WTC11 (cell line): ENCODE data around the gene SLC38A7. TPM values are rescaled to one million over a fixed set of nuclear protein-coding genes. Genes with fewer than 3 reads are reported as not detected.

Experiments
- ATAC-seq: fragments of 200-7000 bp; cut with Tn5 transposase; 2 replicates; pipeline ENCODE4 v1.10.0; 2021; ENCODE audit warnings: mild to moderate bottlenecking, moderate library complexity
- CTCF ChIA-PET: fragments of 300-600 bp; sonication (Branson Sonifier 250); formaldehyde crosslinking; loops from one replicate; lab custom pipeline; 2021; ENCODE audit warnings: antibody characterized with exemption; lab: Charles Lee
- POLR2A ChIA-PET: fragments of 350-600 bp; sonication (Branson Sonifier 250); formaldehyde crosslinking; loops from one replicate; lab custom pipeline; 2021; ENCODE audit warnings: antibody characterized with exemption; lab: Charles Lee
- DNase-seq: peaks from one replicate; pipeline ENCODE4 v3.0.0; 2021; ENCODE audit warnings: low spot score
- H3K27ac Mint-ChIP-seq: 2 replicates; pipeline ENCODE4 v1.8.0; 2021; ENCODE audit warnings: mixed read lengths
- H3K27me3 Mint-ChIP-seq: 2 replicates; pipeline ENCODE4 v1.8.0; 2021; ENCODE audit warnings: low read depth, mild to moderate bottlenecking, moderate library complexity, mixed read lengths
- H3K36me3 Mint-ChIP-seq: 2 replicates; pipeline ENCODE4 v1.8.0; 2021; ENCODE audit warnings: mixed read lengths
- H3K4me1 Mint-ChIP-seq: 2 replicates; pipeline ENCODE4 v1.8.0; 2022; ENCODE audit warnings: mixed read lengths
- H3K4me3 Mint-ChIP-seq: 2 replicates; pipeline ENCODE4 v1.8.0; 2021; ENCODE audit warnings: mild to moderate bottlenecking, moderate library complexity, mixed read lengths
- H3K9me3 Mint-ChIP-seq: 2 replicates; pipeline ENCODE4 v1.8.0; 2021; ENCODE audit warnings: mixed read lengths
- CBFB ChIP-seq: sonication (generic); formaldehyde crosslinking; IDR thresholded peaks from 2 replicates; pipeline ENCODE4 v1.8.1; 2022; ENCODE audit warnings: mild to moderate bottlenecking, low read depth, missing genetic modification reagents
- CREB1 ChIP-seq: sonication (generic); formaldehyde crosslinking; IDR thresholded peaks from 2 replicates; pipeline ENCODE4 v1.8.0; 2023; ENCODE audit warnings: mild to moderate bottlenecking, missing genetic modification reagents
- CREM ChIP-seq: sonication (generic); formaldehyde crosslinking; IDR thresholded peaks from 2 replicates; pipeline ENCODE4 v1.8.1; 2022; ENCODE audit warnings: mild to moderate bottlenecking, missing genetic modification reagents, moderate library complexity
- FOXK1 ChIP-seq: sonication (generic); formaldehyde crosslinking; IDR thresholded peaks from 2 replicates; pipeline ENCODE4 v1.8.0; 2022; ENCODE audit warnings: mild to moderate bottlenecking, moderate library complexity, missing genetic modification reagents
- GABPB1 ChIP-seq: sonication (generic); formaldehyde crosslinking; IDR thresholded peaks from 2 replicates; pipeline ENCODE4 v1.8.1; 2023; ENCODE audit warnings: mild to moderate bottlenecking, missing genetic modification reagents
- HMGA2 ChIP-seq: fragments of 250-450 bp; sonication (Bioruptor Pico); IDR thresholded peaks from 2 replicates; pipeline ENCODE4 v1.4.0; 2021; ENCODE audit warnings: mild to moderate bottlenecking, moderate library complexity
- KAT7 ChIP-seq: sonication (generic); formaldehyde crosslinking; IDR thresholded peaks from 2 replicates; pipeline ENCODE4 v1.8.1; 2023; ENCODE audit warnings: missing genetic modification reagents, mild to moderate bottlenecking, borderline replicate concordance
- MYBL2 ChIP-seq: sonication (generic); formaldehyde crosslinking; IDR thresholded peaks from 2 replicates; pipeline ENCODE4 v1.8.1; 2023; ENCODE audit warnings: mild to moderate bottlenecking, moderate library complexity, missing genetic modification reagents
- NR2C2 ChIP-seq: sonication (generic); formaldehyde crosslinking; IDR thresholded peaks from 2 replicates; pipeline ENCODE4 v1.8.0; 2022; ENCODE audit warnings: mild to moderate bottlenecking, missing genetic modification reagents
- SMAD4 ChIP-seq: sonication (generic); formaldehyde crosslinking; IDR thresholded peaks from 2 replicates; pipeline ENCODE4 v1.8.0; 2022; ENCODE audit warnings: mild to moderate bottlenecking, missing genetic modification reagents
- SOX15 ChIP-seq: fragments of 250-450 bp; sonication (Bioruptor Pico); IDR thresholded peaks from 2 replicates; pipeline ENCODE4 v1.9.0; 2021; ENCODE audit warnings: mild to moderate bottlenecking
- TEAD1 ChIP-seq: sonication (generic); formaldehyde crosslinking; IDR thresholded peaks from 2 replicates; pipeline ENCODE4 v1.8.0; 2022; ENCODE audit warnings: mild to moderate bottlenecking, missing genetic modification reagents
- ZNF671 ChIP-seq: fragments of 250-450 bp; sonication (Bioruptor Pico); IDR thresholded peaks from 2 replicates; pipeline ENCODE4 v1.8.0; 2021; ENCODE audit warnings: mild to moderate bottlenecking
- total RNA-seq: library from RNA; stranded (reverse); gene quantifications from 3 replicates; pipeline ENCODE4 v1.2.3, GENCODE V29; 2021
- TF ChIP-seq, protein P1 (sequence below): fragments of 250-450 bp; sonication (Bioruptor Pico); IDR thresholded peaks from 2 replicates; pipeline ENCODE4 v2.1.2; 2022; ENCODE audit warnings: mild to moderate bottlenecking, moderate library complexity
- TF ChIP-seq, protein P2 (sequence below): sonication (generic); formaldehyde crosslinking; IDR thresholded peaks from 2 replicates; pipeline ENCODE4 v1.8.1; 2023; ENCODE audit warnings: mild to moderate bottlenecking, moderate library complexity, missing genetic modification reagents
- TF ChIP-seq, protein P3 (sequence below): sonication (generic); formaldehyde crosslinking; IDR thresholded peaks from 2 replicates; pipeline ENCODE4 v1.8.0; 2022; ENCODE audit warnings: mild to moderate bottlenecking, missing genetic modification reagents
- TF ChIP-seq, protein P4 (sequence below): sonication (generic); formaldehyde crosslinking; IDR thresholded peaks from 2 replicates; pipeline ENCODE4 v1.8.1; 2022; ENCODE audit warnings: mild to moderate bottlenecking, missing genetic modification reagents, moderate library complexity, borderline replicate concordance
- TF ChIP-seq, protein P5 (sequence below): fragments of 250-450 bp; sonication (Bioruptor Pico); IDR thresholded peaks from 2 replicates; pipeline ENCODE4 v1.9.0; 2021; ENCODE audit warnings: mild to moderate bottlenecking, borderline replicate concordance

The SLC38A7 gene
- total RNA-seq, 1 experiment from 2014 or later = 23.1 TPM

DNA sequence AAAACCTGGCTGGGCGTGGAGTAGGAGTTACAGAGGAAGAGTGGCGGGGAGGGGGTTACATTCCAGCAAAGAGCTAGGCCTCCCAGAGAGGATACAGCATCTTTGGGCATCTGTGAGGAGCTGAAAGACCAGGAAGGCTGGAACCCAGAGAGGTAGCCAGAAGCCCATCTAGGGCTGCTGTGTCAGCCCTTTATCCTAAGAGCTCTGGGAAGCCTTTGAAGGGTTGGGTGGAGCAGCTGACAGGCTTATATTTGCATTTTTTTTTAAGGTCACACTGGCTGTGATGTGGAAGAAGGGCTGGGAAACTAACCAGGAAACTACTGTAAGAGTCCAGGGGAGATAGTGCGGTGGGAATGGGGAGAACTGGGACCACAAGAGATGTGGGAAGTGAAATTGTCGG, 48.1 kb downstream of the SLC38A7 start (continued):
- TF ChIP-seq, protein P1, sequence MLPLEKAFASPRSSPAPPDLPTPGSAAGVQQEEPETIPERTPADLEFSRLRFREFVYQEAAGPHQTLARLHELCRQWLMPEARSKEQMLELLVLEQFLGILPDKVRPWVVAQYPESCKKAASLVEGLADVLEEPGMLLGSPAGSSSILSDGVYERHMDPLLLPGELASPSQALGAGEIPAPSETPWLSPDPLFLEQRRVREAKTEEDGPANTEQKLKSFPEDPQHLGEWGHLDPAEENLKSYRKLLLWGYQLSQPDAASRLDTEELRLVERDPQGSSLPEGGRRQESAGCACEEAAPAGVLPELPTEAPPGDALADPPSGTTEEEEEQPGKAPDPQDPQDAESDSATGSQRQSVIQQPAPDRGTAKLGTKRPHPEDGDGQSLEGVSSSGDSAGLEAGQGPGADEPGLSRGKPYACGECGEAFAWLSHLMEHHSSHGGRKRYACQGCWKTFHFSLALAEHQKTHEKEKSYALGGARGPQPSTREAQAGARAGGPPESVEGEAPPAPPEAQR (CRISPR knock-in tag) = no peak
- no peak for TF ChIP-seq FOXK1
- TF ChIP-seq ZNF671 (CRISPR knock-in tag) = no peak
- TF ChIP-seq KAT7 (CRISPR knock-in tag) = no peak
- no peak for TF ChIP-seq NR2C2 (CRISPR knock-in tag)
- no peak for TF ChIP-seq SOX15

DNA sequence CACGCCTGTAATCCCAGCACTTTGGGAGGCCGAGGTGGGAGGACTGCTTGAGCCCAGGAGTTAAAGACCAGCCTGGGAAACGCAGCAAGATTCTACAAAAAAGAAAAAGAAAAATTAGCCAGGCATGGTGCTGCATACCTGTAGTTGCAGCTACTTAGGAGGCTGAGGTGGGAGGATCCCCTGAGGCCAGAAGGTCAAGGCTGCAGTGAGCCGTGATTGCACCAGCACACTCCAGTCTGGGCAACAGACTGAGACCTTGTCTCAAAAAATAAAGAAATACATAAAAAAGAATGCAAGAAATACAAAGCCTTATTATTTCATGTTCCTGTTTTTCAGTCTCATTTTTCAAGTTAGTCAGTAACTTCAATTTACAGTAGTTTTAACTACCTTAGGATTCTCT, 49.1 kb downstream of the SLC38A7 start:
- H3K4me1 Mint-ChIP-seq = peaks cover 2% of the 10 kb centered on the region
- no peaks in the 10 kb centered on the region; the same call in 1 of the 2 replicates for H3K27me3 Mint-ChIP-seq
- ChIA-PET POLR2A (no interaction called here), CTCF (no interaction called here)
- TF ChIP-seq GABPB1 (CRISPR knock-in tag) = peak; percentile 68
- TF ChIP-seq, protein P2, sequence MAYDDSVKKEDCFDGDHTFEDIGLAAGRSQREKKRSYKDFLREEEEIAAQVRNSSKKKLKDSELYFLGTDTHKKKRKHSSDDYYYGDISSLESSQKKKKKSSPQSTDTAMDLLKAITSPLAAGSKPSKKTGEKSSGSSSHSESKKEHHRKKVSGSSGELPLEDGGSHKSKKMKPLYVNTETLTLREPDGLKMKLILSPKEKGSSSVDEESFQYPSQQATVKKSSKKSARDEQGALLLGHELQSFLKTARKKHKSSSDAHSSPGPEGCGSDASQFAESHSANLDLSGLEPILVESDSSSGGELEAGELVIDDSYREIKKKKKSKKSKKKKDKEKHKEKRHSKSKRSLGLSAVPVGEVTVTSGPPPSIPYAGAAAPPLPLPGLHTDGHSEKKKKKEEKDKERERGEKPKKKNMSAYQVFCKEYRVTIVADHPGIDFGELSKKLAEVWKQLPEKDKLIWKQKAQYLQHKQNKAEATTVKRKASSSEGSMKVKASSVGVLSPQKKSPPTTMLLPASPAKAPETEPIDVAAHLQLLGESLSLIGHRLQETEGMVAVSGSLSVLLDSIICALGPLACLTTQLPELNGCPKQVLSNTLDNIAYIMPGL = no peak
- H3K36me3 Mint-ChIP-seq = no peaks in the 10 kb centered on the region
- no peak overlapping the region for H3K4me3 Mint-ChIP-seq
- DNase-seq = no peak
- H3K27ac Mint-ChIP-seq = no peak overlapping the region
- no peaks in the 10 kb centered on the region for H3K9me3 Mint-ChIP-seq
- ATAC-seq = no peak

DNA sequence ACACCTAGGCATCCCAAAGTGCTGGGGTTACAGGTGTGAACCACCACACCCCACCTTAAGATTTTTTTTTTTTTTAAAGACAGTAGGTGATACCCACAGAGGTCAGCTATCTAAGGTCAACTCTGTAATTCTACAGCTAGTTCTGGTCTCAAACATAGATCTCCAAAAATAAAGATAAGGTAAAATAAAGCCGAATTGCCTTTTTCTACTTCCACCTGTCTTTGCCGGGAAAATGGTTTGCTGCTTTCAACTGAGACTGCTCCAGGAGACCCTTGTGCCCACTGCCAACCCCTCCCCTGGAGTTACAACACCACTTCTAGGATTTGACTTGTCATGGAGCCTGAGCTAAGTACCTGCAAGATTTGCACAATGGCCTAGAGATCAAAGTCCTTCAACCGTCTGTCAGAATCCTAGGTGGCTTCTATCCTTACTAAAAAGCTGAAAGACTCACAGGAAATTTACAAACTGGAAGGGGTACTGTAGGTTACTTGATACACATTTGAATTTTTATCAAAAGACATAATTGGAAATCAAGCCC, 50.2 kb downstream of the SLC38A7 start:
- Mint-ChIP-seq H3K36me3 (peaks cover 4% of the 10 kb centered on the region), H3K9me3 (no peaks in the 10 kb centered on the region), H3K4me1 (peaks cover 3% of the 10 kb centered on the region), H3K4me3 (no peak overlapping the region), H3K27ac (no peak overlapping the region), H3K27me3 (peaks cover 3% of the 10 kb centered on the region; the same call in 1 of the 2 replicates)
- no peak for ATAC-seq
- no peak for DNase-seq
- TF ChIP-seq, protein P3, sequence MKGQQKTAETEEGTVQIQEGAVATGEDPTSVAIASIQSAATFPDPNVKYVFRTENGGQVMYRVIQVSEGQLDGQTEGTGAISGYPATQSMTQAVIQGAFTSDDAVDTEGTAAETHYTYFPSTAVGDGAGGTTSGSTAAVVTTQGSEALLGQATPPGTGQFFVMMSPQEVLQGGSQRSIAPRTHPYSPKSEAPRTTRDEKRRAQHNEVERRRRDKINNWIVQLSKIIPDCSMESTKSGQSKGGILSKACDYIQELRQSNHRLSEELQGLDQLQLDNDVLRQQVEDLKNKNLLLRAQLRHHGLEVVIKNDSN (CRISPR knock-in tag) = no peak
- TF ChIP-seq GABPB1 (CRISPR knock-in tag) = peak; percentile 97
- ChIA-PET POLR2A (no interaction called here), CTCF (interaction anchor here (1.0 kb wide), 1 partner anchor 27 kb away, joined by 3 read pairs; no protein-coding TSS in a partner anchor)

DNA sequence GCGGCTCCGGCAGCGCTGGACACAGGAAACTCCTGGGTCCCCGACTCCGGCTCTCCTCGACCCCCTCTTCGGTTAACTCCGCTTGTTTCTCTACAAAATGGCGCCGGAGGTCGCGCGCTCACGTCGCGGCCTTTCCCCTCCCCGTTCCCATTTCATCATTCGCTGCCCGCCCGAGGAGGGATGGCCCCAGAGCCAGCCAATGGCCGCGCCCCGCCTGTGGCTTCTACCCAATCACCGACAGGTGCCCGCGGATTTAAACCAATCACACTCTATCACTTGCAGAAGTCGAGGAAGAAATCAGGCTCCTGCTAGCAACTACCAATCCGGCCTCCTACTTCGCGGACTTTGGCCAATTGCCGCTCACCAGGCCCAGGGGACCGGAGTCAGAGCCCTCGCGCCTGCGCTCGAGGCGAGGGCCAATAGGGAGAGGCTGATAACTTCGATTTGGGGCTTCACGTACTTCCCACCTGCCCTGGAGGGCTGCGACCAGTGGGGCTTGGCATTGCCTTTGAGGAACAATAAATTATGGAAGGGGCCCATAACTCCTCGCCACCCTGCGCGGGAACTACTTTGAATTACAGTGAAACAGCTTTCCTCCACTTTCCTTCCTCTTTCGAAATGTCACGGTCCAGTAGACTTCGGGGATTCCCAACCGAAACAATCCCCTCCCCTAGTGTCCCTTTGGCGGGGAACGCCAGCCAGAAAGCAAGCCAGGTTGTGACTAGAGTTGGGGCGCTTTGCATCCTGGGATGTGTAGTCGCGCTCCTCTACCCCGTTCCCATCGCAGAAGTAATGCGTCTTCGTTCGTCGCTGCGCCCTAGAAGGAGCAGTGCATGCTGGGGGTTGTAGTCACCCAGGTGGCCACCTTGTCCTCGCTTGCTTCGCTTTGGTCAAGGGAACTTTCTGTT, 54.6 kb downstream of the SLC38A7 start, which contains the start of gene CNOT1:
CNOT1 (minus strand) TSS at position 94 of the 908 bp plus-strand sequence. CDS start 30,489 bp downstream, outside the sequence.
- H3K4me3 Mint-ChIP-seq = peak within 1 kb of the TSS; percentile 99
- POLR2A ChIA-PET = interaction anchor here (0.7 to 1.4 kb wide), 2 partner anchors 23 to 55 kb away, joined by 3 to 7 read pairs; partner anchors contain the start of gene SLC38A7
- TF ChIP-seq CBFB (CRISPR knock-in tag) (no peak), SMAD4 (CRISPR knock-in tag) (0 out of 2 replicates have a peak, but pooled peaks have one; percentile 59), KAT7 (CRISPR knock-in tag) (0 out of 2 replicates have a peak, but pooled peaks have one; percentile 47), HMGA2 (CRISPR knock-in tag) (peak; percentile 38; the same call in 1 of the 2 replicates), FOXK1 (peak; percentile 81; the same call in 1 of the 2 replicates), TEAD1 (peak; percentile 12), CREB1 (CRISPR knock-in tag) (peak; percentile 78; the same call in 1 of the 2 replicates), GABPB1 (CRISPR knock-in tag) (peak; percentile 96), MYBL2 (CRISPR knock-in tag) (no peak), CREM (CRISPR knock-in tag) (peak; percentile 96)
- TF ChIP-seq, protein P4, sequence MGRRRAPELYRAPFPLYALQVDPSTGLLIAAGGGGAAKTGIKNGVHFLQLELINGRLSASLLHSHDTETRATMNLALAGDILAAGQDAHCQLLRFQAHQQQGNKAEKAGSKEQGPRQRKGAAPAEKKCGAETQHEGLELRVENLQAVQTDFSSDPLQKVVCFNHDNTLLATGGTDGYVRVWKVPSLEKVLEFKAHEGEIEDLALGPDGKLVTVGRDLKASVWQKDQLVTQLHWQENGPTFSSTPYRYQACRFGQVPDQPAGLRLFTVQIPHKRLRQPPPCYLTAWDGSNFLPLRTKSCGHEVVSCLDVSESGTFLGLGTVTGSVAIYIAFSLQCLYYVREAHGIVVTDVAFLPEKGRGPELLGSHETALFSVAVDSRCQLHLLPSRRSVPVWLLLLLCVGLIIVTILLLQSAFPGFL (CRISPR knock-in tag) = 0 out of 2 replicates have a peak, but pooled peaks have one; percentile 6
- TF ChIP-seq, protein P5, sequence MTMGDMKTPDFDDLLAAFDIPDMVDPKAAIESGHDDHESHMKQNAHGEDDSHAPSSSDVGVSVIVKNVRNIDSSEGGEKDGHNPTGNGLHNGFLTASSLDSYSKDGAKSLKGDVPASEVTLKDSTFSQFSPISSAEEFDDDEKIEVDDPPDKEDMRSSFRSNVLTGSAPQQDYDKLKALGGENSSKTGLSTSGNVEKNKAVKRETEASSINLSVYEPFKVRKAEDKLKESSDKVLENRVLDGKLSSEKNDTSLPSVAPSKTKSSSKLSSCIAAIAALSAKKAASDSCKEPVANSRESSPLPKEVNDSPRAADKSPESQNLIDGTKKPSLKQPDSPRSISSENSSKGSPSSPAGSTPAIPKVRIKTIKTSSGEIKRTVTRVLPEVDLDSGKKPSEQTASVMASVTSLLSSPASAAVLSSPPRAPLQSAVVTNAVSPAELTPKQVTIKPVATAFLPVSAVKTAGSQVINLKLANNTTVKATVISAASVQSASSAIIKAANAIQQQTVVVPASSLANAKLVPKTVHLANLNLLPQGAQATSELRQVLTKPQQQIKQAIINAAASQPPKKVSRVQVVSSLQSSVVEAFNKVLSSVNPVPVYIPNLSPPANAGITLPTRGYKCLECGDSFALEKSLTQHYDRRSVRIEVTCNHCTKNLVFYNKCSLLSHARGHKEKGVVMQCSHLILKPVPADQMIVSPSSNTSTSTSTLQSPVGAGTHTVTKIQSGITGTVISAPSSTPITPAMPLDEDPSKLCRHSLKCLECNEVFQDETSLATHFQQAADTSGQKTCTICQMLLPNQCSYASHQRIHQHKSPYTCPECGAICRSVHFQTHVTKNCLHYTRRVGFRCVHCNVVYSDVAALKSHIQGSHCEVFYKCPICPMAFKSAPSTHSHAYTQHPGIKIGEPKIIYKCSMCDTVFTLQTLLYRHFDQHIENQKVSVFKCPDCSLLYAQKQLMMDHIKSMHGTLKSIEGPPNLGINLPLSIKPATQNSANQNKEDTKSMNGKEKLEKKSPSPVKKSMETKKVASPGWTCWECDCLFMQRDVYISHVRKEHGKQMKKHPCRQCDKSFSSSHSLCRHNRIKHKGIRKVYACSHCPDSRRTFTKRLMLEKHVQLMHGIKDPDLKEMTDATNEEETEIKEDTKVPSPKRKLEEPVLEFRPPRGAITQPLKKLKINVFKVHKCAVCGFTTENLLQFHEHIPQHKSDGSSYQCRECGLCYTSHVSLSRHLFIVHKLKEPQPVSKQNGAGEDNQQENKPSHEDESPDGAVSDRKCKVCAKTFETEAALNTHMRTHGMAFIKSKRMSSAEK = peak; percentile 55; the same call in 1 of the 2 replicates

More for the DNA sequence above, 54.6 kb downstream of the SLC38A7 start, which contains the start of gene CNOT1:
- DNase-seq (peak; percentile 98), ATAC-seq (peak; percentile 91)
- peak within 1 kb of the TSS; percentile 100 for H3K27ac Mint-ChIP-seq
- CTCF ChIA-PET = interaction anchor here (0.5 to 0.9 kb wide), 2 partner anchors 9 to 104 kb away, joined by 3 to 5 read pairs; no protein-coding TSS in a partner anchor
- peaks cover 3% of the 10 kb centered on the region; the same call in 1 of the 2 replicates for H3K27me3 Mint-ChIP-seq
- peaks cover 11% of the 10 kb centered on the region for H3K4me1 Mint-ChIP-seq
- H3K9me3 Mint-ChIP-seq = no peaks in the 10 kb centered on the region
- H3K36me3 Mint-ChIP-seq = peaks cover 4% of the 10 kb centered on the region
